SK-N-SH (cell line): ENCODE data around the gene GRIK3. TPM values are rescaled to one million over a fixed set of nuclear protein-coding genes. Genes with fewer than 3 reads are reported as not detected.

Experiments used
- CTCF ChIA-PET: fragments of 300-600, 350-600 bp; formaldehyde crosslinking; extraction: SDS; loops from one replicate; lab custom pipeline; 2021; lab: Yijun Ruan, JAX
- POLR2A ChIA-PET: fragments of 350-600 bp; sonication (Branson Sonifier 250); formaldehyde crosslinking; extraction: SDS; loops from one replicate; lab custom pipeline; 2020; ENCODE audit warnings: antibody characterized with exemption, inconsistent platforms; lab: Yijun Ruan, JAX
- DNase-seq: peaks from one replicate; pipeline ENCODE4 v3.0.0; 2012
- H2AFZ ChIP-seq: fragments of 200-600 bp; sonication (generic); 2 replicates; pipeline ENCODE4 v1.8.1; 2016; ENCODE audit warnings: antibody characterized with exemption, mild to moderate bottlenecking, low read depth
- H3F3A ChIP-seq: fragments of 200-600 bp; sonication (generic); replicated peaks from 2 replicates; pipeline ENCODE3; 2016; ENCODE audit warnings: antibody characterized with exemption, mild to moderate bottlenecking; ENCODE audit not compliant: insufficient read depth
- H3K27ac ChIP-seq, 2 experiments: fragments of 200-500 bp in 1 of 2; fragments of 200-600 bp in 1 of 2; sonication (Bioruptor generic) in 1 of 2; sonication (generic), shearing (Covaris generic) in 1 of 2; 2 replicates each; pipeline versions ENCODE4 v1.5.1 to v1.6.1; 2014 to 2016; ENCODE audit warnings: low read depth in 2 of 2, inconsistent platforms in 1 of 2, low read length in 1 of 2, mild to moderate bottlenecking in 1 of 2, mixed read lengths in 1 of 2
- H3K27me3 ChIP-seq: fragments of 200-600 bp; sonication (generic), shearing (Covaris generic); 2 replicates; pipeline ENCODE4 v1.6.1; 2016; ENCODE audit warnings: mixed run types; ENCODE audit not compliant: insufficient read depth
- H3K36me3 ChIP-seq, 2 experiments: fragments of 200-500 bp in 1 of 2; fragments of 200-600 bp in 1 of 2; sonication (Bioruptor generic) in 1 of 2; sonication (generic) in 1 of 2; replicated peaks in 1 of 2; 2 replicates each; pipeline versions ENCODE3 to v1.5.1; 2014 to 2016; ENCODE audit warnings: low read length in 1 of 2, mild to moderate bottlenecking in 1 of 2; ENCODE audit not compliant: insufficient read depth in 2 of 2, control insufficient read depth in 1 of 2
- H3K4me1 ChIP-seq, 2 experiments: fragments of 200-500 bp in 1 of 2; fragments of 200-600 bp in 1 of 2; sonication (Bioruptor generic) in 1 of 2; sonication (generic), shearing (Covaris generic) in 1 of 2; 2 replicates each; pipeline versions ENCODE4 v1.5.1 to v1.6.1; 2014 to 2016; ENCODE audit warnings: low read depth in 1 of 2, low read length in 1 of 2, mixed run types in 1 of 2; ENCODE audit not compliant: insufficient read depth in 2 of 2, control insufficient read depth in 1 of 2
- H3K4me2 ChIP-seq: fragments of 200-600 bp; sonication (generic), shearing (Covaris generic); 2 replicates; pipeline ENCODE4 v1.6.1; 2017; ENCODE audit warnings: mixed run types
- H3K4me3 ChIP-seq, 2 experiments: fragments of 200-500 bp in 1 of 2; fragments of 200-600 bp in 1 of 2; sonication (Bioruptor generic) in 1 of 2; sonication (generic), shearing (Covaris generic) in 1 of 2; 2 replicates each; pipeline versions ENCODE4 v1.5.1 to v1.8.1; 2014 to 2016; ENCODE audit warnings: low read depth in 2 of 2, inconsistent platforms in 1 of 2, low read length in 1 of 2, mild to moderate bottlenecking in 1 of 2, mixed read lengths in 1 of 2, moderate library complexity in 1 of 2
- H3K79me2 ChIP-seq: fragments of 200-600 bp; sonication (generic); 2 replicates; pipeline ENCODE4 v1.8.1; 2017; ENCODE audit warnings: mild to moderate bottlenecking; ENCODE audit not compliant: insufficient read depth
- H3K9ac ChIP-seq: fragments of 200-600 bp; sonication (generic); 2 replicates; pipeline ENCODE4 v1.6.1; 2017; ENCODE audit warnings: mixed run types
- H3K9me2 ChIP-seq: fragments of 200-600 bp; sonication (generic); 2 replicates; pipeline ENCODE4 v1.6.1; 2017; ENCODE audit warnings: mixed run types
- H3K9me3 ChIP-seq: fragments of 200-600 bp; sonication (generic); 2 replicates; pipeline ENCODE4 v1.6.1; 2017; ENCODE audit warnings: mixed run types, mild to moderate bottlenecking, moderate library complexity
- H4K20me1 ChIP-seq: fragments of 200-600 bp; sonication (generic); 2 replicates; pipeline ENCODE4 v1.6.1; 2017; ENCODE audit warnings: mild to moderate bottlenecking, mixed run types; ENCODE audit not compliant: insufficient read depth
- GATA2 ChIP-seq: sonication (generic); formaldehyde crosslinking; IDR thresholded peaks from 2 replicates; pipeline ENCODE4 v1.5.0; 2020; ENCODE audit warnings: mild to moderate bottlenecking, missing genetic modification reagents
- WGBS: methylation state at CpG from one replicate; pipeline ENCODE4 v1.1.6; 2017; ENCODE audit warnings: low lambda C conversion rate; 5-methylcytosine and 5-hydroxymethylcytosine counted together
- polyA plus RNA-seq, 3 experiments: library from polyadenylated mRNA; depleted of rRNA; stranded (reverse); fragments of >200 nt; gene quantifications; 2 replicates each; pipeline ENCODE4 v1.2.3, GENCODE V29; 2012
- TF ChIP-seq, protein P1 (sequence below): IDR thresholded peaks from 2 replicates; pipeline ENCODE4 v1.4.0; 2012; ENCODE audit warnings: low read depth, borderline replicate concordance

GRIK3 gene
- polyA plus RNA-seq, 1 of the 3 experiments (the other 2 are of a cell fraction), result not detected

DNA sequence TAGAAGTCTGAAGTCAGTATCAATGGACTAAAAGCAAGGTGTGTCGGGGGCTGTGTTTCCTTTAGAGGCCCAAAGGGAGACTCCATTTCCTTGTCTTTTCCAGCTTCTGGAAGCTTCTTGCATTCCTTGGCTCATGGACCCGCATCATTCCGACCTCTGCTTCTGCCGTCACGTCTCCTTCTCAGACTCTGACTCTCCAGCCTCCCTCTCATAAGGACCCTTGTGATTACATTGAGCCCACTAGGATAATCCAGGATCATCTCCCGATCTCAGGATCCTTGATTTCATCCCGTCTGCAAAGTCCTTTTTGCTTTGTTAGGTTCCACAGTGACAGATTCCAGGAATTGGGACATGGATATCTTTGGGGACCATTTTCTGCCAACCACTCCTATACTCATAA lies 285.8 kb downstream of the GRIK3 start:
- DNase-seq, result no peak
- Histone ChIP-seq H3K9me2 (no peaks in the 10 kb centered on the region), H3F3A (no peaks in the 10 kb centered on the region), H3K36me3 (no peaks in the 10 kb centered on the region), H3K9ac (no peak overlapping the region), H3K79me2 (no peaks in the 10 kb centered on the region), H2AFZ (no peak overlapping the region), H3K4me3 (no peak overlapping the region), H3K4me1 (no peaks in the 10 kb centered on the region), H3K27me3 (no peaks in the 10 kb centered on the region), H3K27ac (no peak overlapping the region), H3K4me2 (no peak overlapping the region), H4K20me1 (no peaks in the 10 kb centered on the region), H3K9me3 (no peaks in the 10 kb centered on the region; the same call in 1 of the 2 replicates)
- TF ChIP-seq, protein P1, sequence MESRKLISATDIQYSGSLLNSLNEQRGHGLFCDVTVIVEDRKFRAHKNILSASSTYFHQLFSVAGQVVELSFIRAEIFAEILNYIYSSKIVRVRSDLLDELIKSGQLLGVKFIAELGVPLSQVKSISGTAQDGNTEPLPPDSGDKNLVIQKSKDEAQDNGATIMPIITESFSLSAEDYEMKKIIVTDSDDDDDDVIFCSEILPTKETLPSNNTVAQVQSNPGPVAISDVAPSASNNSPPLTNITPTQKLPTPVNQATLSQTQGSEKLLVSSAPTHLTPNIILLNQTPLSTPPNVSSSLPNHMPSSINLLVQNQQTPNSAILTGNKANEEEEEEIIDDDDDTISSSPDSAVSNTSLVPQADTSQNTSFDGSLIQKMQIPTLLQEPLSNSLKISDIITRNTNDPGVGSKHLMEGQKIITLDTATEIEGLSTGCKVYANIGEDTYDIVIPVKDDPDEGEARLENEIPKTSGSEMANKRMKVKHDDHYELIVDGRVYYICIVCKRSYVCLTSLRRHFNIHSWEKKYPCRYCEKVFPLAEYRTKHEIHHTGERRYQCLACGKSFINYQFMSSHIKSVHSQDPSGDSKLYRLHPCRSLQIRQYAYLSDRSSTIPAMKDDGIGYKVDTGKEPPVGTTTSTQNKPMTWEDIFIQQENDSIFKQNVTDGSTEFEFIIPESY, result no peak
- no peak for TF ChIP-seq GATA2 (CRISPR knock-in tag)
- whole genome bisulfite sequencing, result 49% methylated on average over 7 of the region's 7 CpGs
- ChIA-PET CTCF (no interaction called here), POLR2A (no interaction called here)
